Measurements from ENCODE around the gene TRAPPC3L.

- TF ChIP-seq POLR2A (IDR thresholded peaks at IDR 0.05; ENCODE audit: low read depth, low read length) (no peak), POLR2AphosphoS5 (IDR thresholded peaks at IDR 0.05; ENCODE audit: low read depth, low read length) (no peak), TAF1 (IDR thresholded peaks at IDR 0.05; ENCODE audit: borderline replicate concordance, low read depth, low read length) (no peak)
Observed at GRCh38 chr6:116533233-116533957, 12.1 kb downstream of the TRAPPC3L start.
